ENCODE results near the gene FMNL2.

The FMNL2 gene

GRCh38 chr2:152583512-152584229, 248.7 kb downstream of the FMNL2 start:
- Histone ChIP-seq H3K27me3 (no peaks in the 10 kb centered on the region), H3K27ac (no peak overlapping the region), H3K4me1 (peaks cover 0 to 44% (median 8%) of the 10 kb centered on the region in 4 donors), H3K4me3 (no peak overlapping the region), H3K9me3 (no peaks in the 10 kb centered on the region), H3K36me3 (peaks cover 0 to 5% (median 0%) of the 10 kb centered on the region in 3 donors)
- no peak for DNase-seq
- no peak for TF ChIP-seq CTCF (IDR thresholded peaks at IDR 0.05)
- intact Hi-C loops (cut with DNase I; ENCODE audit: low total_unique reads) = no loop called here

DNA sequence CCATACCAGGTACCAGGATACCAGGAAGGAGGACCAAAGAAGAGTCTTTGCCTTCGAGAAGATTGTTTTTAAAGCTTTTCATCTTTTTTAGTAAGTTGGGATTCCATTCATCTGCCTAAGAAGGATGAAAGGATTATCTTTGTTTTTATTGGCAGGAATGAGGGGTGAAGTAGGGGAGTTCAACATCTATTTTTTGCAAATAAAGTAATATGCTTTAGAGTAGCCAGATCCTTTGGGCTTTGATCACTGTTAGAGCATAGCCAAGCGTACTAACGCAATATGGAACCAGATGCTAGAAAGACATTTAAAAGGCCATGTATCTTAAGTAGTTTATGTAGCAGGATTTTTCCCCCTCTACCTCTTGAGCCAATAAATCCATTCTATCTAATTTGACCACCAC, 249.3 kb downstream of the FMNL2 start:
- Histone ChIP-seq H3K9me3 (no peaks in the 10 kb centered on the region), H3K4me3 (no peak overlapping the region), H3K27me3 (no peaks in the 10 kb centered on the region), H3K36me3 (peaks cover 0 to 5% (median 0%) of the 10 kb centered on the region in 3 donors), H3K4me1 (peaks cover 0 to 48% (median 8%) of the 10 kb centered on the region in 4 donors), H3K27ac (no peak overlapping the region)
- intact Hi-C loops (cut with DNase I; ENCODE audit: low total_unique reads) = no loop called here
- no peak for TF ChIP-seq CTCF (IDR thresholded peaks at IDR 0.05)
- DNase-seq = no peak

DNA sequence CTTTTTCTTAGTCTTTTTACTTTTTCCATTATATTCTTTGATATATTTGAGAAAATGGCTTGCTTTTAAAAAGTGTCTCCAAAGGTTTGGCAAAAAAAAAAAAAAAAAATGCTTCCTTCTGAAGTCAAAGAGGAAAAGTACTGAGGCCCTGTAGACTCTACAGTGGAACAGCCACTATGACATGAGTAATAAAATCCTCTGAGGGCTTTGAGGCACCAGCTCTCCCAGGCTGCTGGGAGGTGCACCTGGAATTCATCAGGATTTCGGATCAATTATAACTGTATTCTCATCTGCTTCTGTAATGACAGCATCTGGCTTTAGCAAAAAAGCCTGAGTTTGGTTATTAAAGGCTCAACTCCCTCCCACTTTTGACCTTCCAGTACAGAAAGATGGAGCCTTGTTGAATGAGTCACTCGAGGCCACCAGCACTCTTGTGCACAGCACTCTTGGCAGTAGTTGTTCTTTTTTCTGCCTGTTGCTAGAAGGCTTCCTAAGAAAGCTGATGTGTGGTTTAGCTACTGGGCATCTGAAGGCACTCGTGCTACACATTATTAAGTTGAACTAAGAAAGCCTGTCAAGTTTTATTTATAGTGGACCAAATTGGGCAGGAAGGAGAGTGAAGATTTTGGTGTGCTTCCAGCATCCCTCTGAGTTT, 251.0 kb downstream of the FMNL2 start:
- peak; percentile 53 to 71 for DNase-seq
- intact Hi-C loops (cut with DNase I; ENCODE audit: low total_unique reads) = no loop called here
- Histone ChIP-seq H3K27me3 (no peaks in the 10 kb centered on the region), H3K4me1 (peaks cover 0 to 40% (median 8%) of the 10 kb centered on the region in 4 donors), H3K9me3 (no peaks in the 10 kb centered on the region), H3K4me3 (no peak overlapping the region), H3K36me3 (peaks cover 0 to 5% (median 0%) of the 10 kb centered on the region in 3 donors), H3K27ac (peak overlapping the region; percentile 17 to 38)
- TF ChIP-seq CTCF (IDR thresholded peaks at IDR 0.05) = no peak

GRCh38 chr2:152587187-152587947, 252.4 kb downstream of the FMNL2 start:
- H3K27ac ChIP-seq = peak overlapping the region; percentile 17 to 38
- no peaks in the 10 kb centered on the region for H3K27me3 ChIP-seq
- no peak for TF ChIP-seq CTCF (IDR thresholded peaks at IDR 0.05)
- no peaks in the 10 kb centered on the region for H3K9me3 ChIP-seq
- intact Hi-C loops (cut with DNase I; ENCODE audit: low total_unique reads) = no loop called here
- peaks cover 0 to 39% (median 8%) of the 10 kb centered on the region in 4 donors for H3K4me1 ChIP-seq
- no peaks in the 10 kb centered on the region for H3K36me3 ChIP-seq
- DNase-seq = no peak
- no peak overlapping the region for H3K4me3 ChIP-seq

GRCh38 chr2:152588998-152589397, 254.0 kb downstream of the FMNL2 start:
- Histone ChIP-seq H3K4me3 (no peak overlapping the region), H3K36me3 (no peaks in the 10 kb centered on the region), H3K9me3 (no peaks in the 10 kb centered on the region), H3K27ac (peak overlapping the region in 1 of 2 donors; percentile 1), H3K4me1 (peaks cover 0 to 36% (median 9%) of the 10 kb centered on the region in 4 donors), H3K27me3 (no peaks in the 10 kb centered on the region)
- intact Hi-C loops (cut with DNase I; ENCODE audit: low total_unique reads) = no loop called here
- no peak for DNase-seq
- TF ChIP-seq CTCF (IDR thresholded peaks at IDR 0.05) = no peak
